Hindlimb muscle (tissue), 1 donor: ENCODE data around the gene B4GALT3. TPM values are rescaled to one million over a fixed set of nuclear protein-coding genes. Genes with fewer than 3 reads are reported as not detected.

Source experiments
- DNase-seq: peaks from one replicate; pipeline ENCODE4 v3.0.0-alpha.2; 2013
- polyA plus RNA-seq: library from polyadenylated mRNA; unstranded; fragments of 120-200 nt; gene quantifications from one replicate; pipeline ENCODE4 v1.2.1, GENCODE V29; 2013; ENCODE audit not compliant: insufficient read length

The B4GALT3 gene
- polyA plus RNA-seq, 1 donor: 26.6 TPM

- peak; percentile 98 for DNase-seq
Observed at GRCh38 chr1:161201836-161202712, 24.8 kb upstream of the B4GALT3 start, which contains the start of gene NDUFS2. TSS of gene NDUFS2 (plus strand) at chr1:161202367. CDS start at chr1:161202386, 19 bp downstream.

GRCh38 chr1:161200992-161201835 is 23.9 kb upstream of the B4GALT3 start:
- peak; percentile 78 for DNase-seq

GRCh38 chr1:161200421-161200991 is 23.2 kb upstream of the B4GALT3 start:
- DNase-seq: no peak

GRCh38 chr1:161199506-161200139 is 22.3 kb upstream of the B4GALT3 start:
- no peak for DNase-seq

- DNase-seq: peak; percentile 88
Observed at GRCh38 chr1:161198897-161199431, 21.7 kb upstream of the B4GALT3 start, which contains the start of gene ADAMTS4. TSS of gene ADAMTS4 (minus strand) at chr1:161199054. CDS start at chr1:161198627, 427 bp downstream.

GRCh38 chr1:161198194-161198896 is 21.0 kb upstream of the B4GALT3 start:
- peak; percentile 53 for DNase-seq

- no peak for DNase-seq
Observed at GRCh38 chr1:161197560-161198193, 20.4 kb upstream of the B4GALT3 start.

- DNase-seq: peak; percentile 92
Observed at GRCh38 chr1:161196521-161197451, 19.5 kb upstream of the B4GALT3 start.

- no peak for DNase-seq
Observed at GRCh38 chr1:161196111-161196510, 18.8 kb upstream of the B4GALT3 start.

- no peak for DNase-seq
Observed at GRCh38 chr1:161195171-161195570, 17.9 kb upstream of the B4GALT3 start.

- DNase-seq: no peak
Observed at GRCh38 chr1:161193561-161194235, 16.4 kb upstream of the B4GALT3 start.

- DNase-seq: no peak
Observed at GRCh38 chr1:161192476-161193465, 15.5 kb upstream of the B4GALT3 start.

- no peak for DNase-seq
Observed at GRCh38 chr1:161191971-161192370, 14.7 kb upstream of the B4GALT3 start.

- DNase-seq: no peak
Observed at GRCh38 chr1:161190962-161191521, 13.7 kb upstream of the B4GALT3 start.

- DNase-seq: no peak
Observed at GRCh38 chr1:161189036-161189435, 11.7 kb upstream of the B4GALT3 start.

- no peak for DNase-seq
Observed at GRCh38 chr1:161188381-161188780, 11.1 kb upstream of the B4GALT3 start.

GRCh38 chr1:161187311-161187710 is 10.0 kb upstream of the B4GALT3 start:
- no peak for DNase-seq
